ENCODE data around the gene PPP4R3B. TPM values are rescaled to one million over a fixed set of nuclear protein-coding genes. Genes with fewer than 3 reads are reported as not detected.
A peak's percentile ranks its signal among the peaks of the same experiment; 100 is the strongest.

Gene PPP4R3B
- 82.0 TPM for polyA plus RNA-seq
- long read RNA-seq, donor 1, full-length matches to known transcripts = 1 of 8 reads
- long read RNA-seq, donor 1, partial matches to known transcripts = 7 of 8 reads
- long read RNA-seq, donor 1, other reads (novel, unspliced or antisense) = 0 of 8 reads
- long read RNA-seq, donor 2, full-length matches to known transcripts = 4 of 14 reads
- long read RNA-seq, donor 2, partial matches to known transcripts = 10 of 14 reads
- long read RNA-seq, donor 2, other reads (novel, unspliced or antisense) = 0 of 14 reads
- long read RNA-seq, donor 3 = 0 reads
- long read RNA-seq, donor 4 = 0 reads
- long read RNA-seq, donor 5, full-length matches to known transcripts = 3 of 3 reads
- long read RNA-seq, donor 5, partial matches to known transcripts = 0 of 3 reads
- long read RNA-seq, donor 5, other reads (novel, unspliced or antisense) = 0 of 3 reads
- long read RNA-seq, donor 6, full-length matches to known transcripts = 5 of 15 reads
- long read RNA-seq, donor 6, partial matches to known transcripts = 10 of 15 reads
- long read RNA-seq, donor 6, other reads (novel, unspliced or antisense) = 0 of 15 reads
- long read RNA-seq, donor 7, full-length matches to known transcripts = 1 of 7 reads
- long read RNA-seq, donor 7, partial matches to known transcripts = 6 of 7 reads
- long read RNA-seq, donor 7, other reads (novel, unspliced or antisense) = 0 of 7 reads
- long read RNA-seq, donor 8, full-length matches to known transcripts = 4 of 57 reads
- long read RNA-seq, donor 8, partial matches to known transcripts = 53 of 57 reads
- long read RNA-seq, donor 8, other reads (novel, unspliced or antisense) = 0 of 57 reads
- long read RNA-seq, donor 9, full-length matches to known transcripts = 1 of 10 reads
- long read RNA-seq, donor 9, partial matches to known transcripts = 9 of 10 reads
- long read RNA-seq, donor 9, other reads (novel, unspliced or antisense) = 0 of 10 reads
- long read RNA-seq, donor 10, full-length matches to known transcripts = 5 of 23 reads
- long read RNA-seq, donor 10, partial matches to known transcripts = 18 of 23 reads
- long read RNA-seq, donor 10, other reads (novel, unspliced or antisense) = 0 of 23 reads
- long read RNA-seq, donor 11, full-length matches to known transcripts = 6 of 6 reads
- long read RNA-seq, donor 11, partial matches to known transcripts = 0 of 6 reads
- long read RNA-seq, donor 11, other reads (novel, unspliced or antisense) = 0 of 6 reads

- Histone ChIP-seq H3K9me3 (ENCODE audit: control insufficient read depth, low read depth, low read length) (no peaks in the 10 kb centered on the region), H3K4me1 (ENCODE audit: control insufficient read depth, insufficient read depth, low read length) (peaks cover 8% of the 10 kb centered on the region), H3K4me3 (ENCODE audit: low read length) (peak within 1 kb of the TSS; percentile 94), H3K27ac (ENCODE audit: low read length) (peak within 1 kb of the TSS; percentile 96), H3K27me3 (ENCODE audit: control insufficient read depth, insufficient read depth, low read length) (no peaks in the 10 kb centered on the region), H3K36me3 (ENCODE audit: control insufficient read depth, insufficient read depth, low read length) (peaks cover 10% of the 10 kb centered on the region)
- no CpG with 5 or more reads among the region's 82 CpGs for WGBS (ENCODE audit: insufficient coverage, low lambda C conversion rate)
- peak; percentile 100 for DNase-seq
Measured at GRCh38 chr2:55617175-55618024, at the start of gene PPP4R3B. TSS of gene PPP4R3B (minus strand) at chr2:55617622. CDS start at chr2:55617285, 337 bp downstream.

GRCh38 chr2:55653255-55653654, 35.8 kb upstream of the PPP4R3B start:
- no peak overlapping the region for H3K4me3 ChIP-seq (ENCODE audit: low read length)
- DNase-seq = no peak
- H3K9me3 ChIP-seq (ENCODE audit: control insufficient read depth, low read depth, low read length) = no peaks in the 10 kb centered on the region
- WGBS (ENCODE audit: insufficient coverage, low lambda C conversion rate) = 100% methylated on average over 2 of the region's 2 CpGs
- no peaks in the 10 kb centered on the region for H3K27me3 ChIP-seq (ENCODE audit: control insufficient read depth, insufficient read depth, low read length)
- no peak overlapping the region for H3K27ac ChIP-seq (ENCODE audit: low read length)
- H3K36me3 ChIP-seq (ENCODE audit: control insufficient read depth, insufficient read depth, low read length) = peaks cover 33% of the 10 kb centered on the region
- no peaks in the 10 kb centered on the region for H3K4me1 ChIP-seq (ENCODE audit: control insufficient read depth, insufficient read depth, low read length)

GRCh38 chr2:55649211-55649610, 31.8 kb upstream of the PPP4R3B start:
- peaks cover 34% of the 10 kb centered on the region for H3K36me3 ChIP-seq (ENCODE audit: control insufficient read depth, insufficient read depth, low read length)
- H3K27me3 ChIP-seq (ENCODE audit: control insufficient read depth, insufficient read depth, low read length) = no peaks in the 10 kb centered on the region
- WGBS (ENCODE audit: insufficient coverage, low lambda C conversion rate) = no CpG with 5 or more reads among the region's 1 CpG
- H3K27ac ChIP-seq (ENCODE audit: low read length) = no peak overlapping the region
- H3K4me3 ChIP-seq (ENCODE audit: low read length) = no peak overlapping the region
- no peak for DNase-seq
- no peaks in the 10 kb centered on the region for H3K9me3 ChIP-seq (ENCODE audit: control insufficient read depth, low read depth, low read length)
- no peaks in the 10 kb centered on the region for H3K4me1 ChIP-seq (ENCODE audit: control insufficient read depth, insufficient read depth, low read length)

GRCh38 chr2:55636831-55637230, 19.4 kb upstream of the PPP4R3B start:
- no CpG with 5 or more reads among the region's 3 CpGs for WGBS (ENCODE audit: insufficient coverage, low lambda C conversion rate)
- H3K27ac ChIP-seq (ENCODE audit: low read length) = no peak overlapping the region
- no peaks in the 10 kb centered on the region for H3K4me1 ChIP-seq (ENCODE audit: control insufficient read depth, insufficient read depth, low read length)
- H3K27me3 ChIP-seq (ENCODE audit: control insufficient read depth, insufficient read depth, low read length) = no peaks in the 10 kb centered on the region
- no peaks in the 10 kb centered on the region for H3K9me3 ChIP-seq (ENCODE audit: control insufficient read depth, low read depth, low read length)
- DNase-seq = no peak
- H3K4me3 ChIP-seq (ENCODE audit: low read length) = no peak overlapping the region
- peaks cover 31% of the 10 kb centered on the region for H3K36me3 ChIP-seq (ENCODE audit: control insufficient read depth, insufficient read depth, low read length)

- no peaks in the 10 kb centered on the region for H3K27me3 ChIP-seq (ENCODE audit: control insufficient read depth, insufficient read depth, low read length)
- no CpG with 5 or more reads among the region's 2 CpGs for WGBS (ENCODE audit: insufficient coverage, low lambda C conversion rate)
- no peak for DNase-seq
Measured at GRCh38 chr2:55628931-55629330, 11.5 kb upstream of the PPP4R3B start.

GRCh38 chr2:55627915-55628314, 10.5 kb upstream of the PPP4R3B start:
- DNase-seq = no peak
- H3K4me1 ChIP-seq (ENCODE audit: control insufficient read depth, insufficient read depth, low read length) = no peaks in the 10 kb centered on the region
- H3K9me3 ChIP-seq (ENCODE audit: control insufficient read depth, low read depth, low read length) = no peaks in the 10 kb centered on the region
- no peaks in the 10 kb centered on the region for H3K27me3 ChIP-seq (ENCODE audit: control insufficient read depth, insufficient read depth, low read length)
- H3K4me3 ChIP-seq (ENCODE audit: low read length) = no peak overlapping the region
- no peak overlapping the region for H3K27ac ChIP-seq (ENCODE audit: low read length)
- 100% methylated on average over 1 of the region's 1 CpG for WGBS (ENCODE audit: insufficient coverage, low lambda C conversion rate)
- H3K36me3 ChIP-seq (ENCODE audit: control insufficient read depth, insufficient read depth, low read length) = peaks cover 4% of the 10 kb centered on the region

More at GRCh38 chr2:55628931-55629330, 11.5 kb upstream of the PPP4R3B start:
- Histone ChIP-seq H3K4me3 (ENCODE audit: low read length) (no peak overlapping the region), H3K4me1 (ENCODE audit: control insufficient read depth, insufficient read depth, low read length) (no peaks in the 10 kb centered on the region), H3K27ac (ENCODE audit: low read length) (no peak overlapping the region), H3K9me3 (ENCODE audit: control insufficient read depth, low read depth, low read length) (no peaks in the 10 kb centered on the region), H3K36me3 (ENCODE audit: control insufficient read depth, insufficient read depth, low read length) (peaks cover 6% of the 10 kb centered on the region)

GRCh38 chr2:55621802-55622201, 4.4 kb upstream of the PPP4R3B start:
- no peak for DNase-seq
- H3K4me1 ChIP-seq (ENCODE audit: control insufficient read depth, insufficient read depth, low read length) = peaks cover 8% of the 10 kb centered on the region
- no CpG with 5 or more reads among the region's 7 CpGs for WGBS (ENCODE audit: insufficient coverage, low lambda C conversion rate)

GRCh38 chr2:55620123-55620779, 2.8 kb upstream of the PPP4R3B start:
- H3K27me3 ChIP-seq (ENCODE audit: control insufficient read depth, insufficient read depth, low read length) = no peaks in the 10 kb centered on the region
- peaks cover 7% of the 10 kb centered on the region for H3K36me3 ChIP-seq (ENCODE audit: control insufficient read depth, insufficient read depth, low read length)
- DNase-seq = no peak
- WGBS (ENCODE audit: insufficient coverage, low lambda C conversion rate) = no CpG with 5 or more reads among the region's 3 CpGs
- no peak overlapping the region for H3K27ac ChIP-seq (ENCODE audit: low read length)
- H3K9me3 ChIP-seq (ENCODE audit: control insufficient read depth, low read depth, low read length) = no peaks in the 10 kb centered on the region
- H3K4me3 ChIP-seq (ENCODE audit: low read length) = no peak overlapping the region
- peaks cover 8% of the 10 kb centered on the region for H3K4me1 ChIP-seq (ENCODE audit: control insufficient read depth, insufficient read depth, low read length)

More at GRCh38 chr2:55621802-55622201, 4.4 kb upstream of the PPP4R3B start:
- Histone ChIP-seq H3K27ac (ENCODE audit: low read length) (no peak overlapping the region), H3K36me3 (ENCODE audit: control insufficient read depth, insufficient read depth, low read length) (peaks cover 7% of the 10 kb centered on the region), H3K4me3 (ENCODE audit: low read length) (no peak overlapping the region), H3K9me3 (ENCODE audit: control insufficient read depth, low read depth, low read length) (no peaks in the 10 kb centered on the region), H3K27me3 (ENCODE audit: control insufficient read depth, insufficient read depth, low read length) (no peaks in the 10 kb centered on the region)

Data from large intestine (tissue), 12 donors.